ENCODE measurements around the gene CACNA2D2. TPM values are rescaled to one million over a fixed set of nuclear protein-coding genes. Genes with fewer than 3 reads are reported as not detected.
A peak's percentile ranks its signal among the peaks of the same experiment; 100 is the strongest.

The CACNA2D2 gene
- total and polyA plus RNA-seq, 8 donors: 15.4 to 86.6 (median 30.2) TPM

DNA sequence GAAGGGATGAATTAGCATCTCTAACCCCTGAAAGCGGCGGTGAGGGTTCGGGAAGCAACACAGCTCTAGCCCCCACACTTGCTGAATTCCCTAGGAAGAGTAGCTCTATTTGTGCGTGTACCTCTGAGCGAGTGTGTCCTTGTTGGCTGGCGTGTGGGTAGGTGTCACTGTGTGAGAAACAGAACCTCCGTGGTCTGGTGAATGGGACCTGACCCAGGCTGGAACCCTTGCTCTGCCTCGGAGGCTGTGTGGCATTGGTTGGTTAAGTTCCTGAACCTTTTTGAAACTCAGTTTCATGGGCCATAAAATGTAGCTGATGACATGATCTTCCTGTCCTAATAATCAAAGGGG is 143.7 kb downstream of the CACNA2D2 start:
- peaks cover 0 to 20% of the 10 kb centered on the region in 2 donors for H3K36me3 ChIP-seq
- intact Hi-C loops (cut with DNase I): no loop called here
- peaks cover 31 to 43% of the 10 kb centered on the region in 2 donors for H3K4me1 ChIP-seq
- no peak overlapping the region for H3K27ac ChIP-seq
- no peaks in the 10 kb centered on the region for H3K27me3 ChIP-seq
- ATAC-seq (peak; percentile 0), DNase-seq (no peak)
- H3K4me3 ChIP-seq: peak overlapping the region in 1 of 2 donors; percentile 74
- TF ChIP-seq, protein P1, sequence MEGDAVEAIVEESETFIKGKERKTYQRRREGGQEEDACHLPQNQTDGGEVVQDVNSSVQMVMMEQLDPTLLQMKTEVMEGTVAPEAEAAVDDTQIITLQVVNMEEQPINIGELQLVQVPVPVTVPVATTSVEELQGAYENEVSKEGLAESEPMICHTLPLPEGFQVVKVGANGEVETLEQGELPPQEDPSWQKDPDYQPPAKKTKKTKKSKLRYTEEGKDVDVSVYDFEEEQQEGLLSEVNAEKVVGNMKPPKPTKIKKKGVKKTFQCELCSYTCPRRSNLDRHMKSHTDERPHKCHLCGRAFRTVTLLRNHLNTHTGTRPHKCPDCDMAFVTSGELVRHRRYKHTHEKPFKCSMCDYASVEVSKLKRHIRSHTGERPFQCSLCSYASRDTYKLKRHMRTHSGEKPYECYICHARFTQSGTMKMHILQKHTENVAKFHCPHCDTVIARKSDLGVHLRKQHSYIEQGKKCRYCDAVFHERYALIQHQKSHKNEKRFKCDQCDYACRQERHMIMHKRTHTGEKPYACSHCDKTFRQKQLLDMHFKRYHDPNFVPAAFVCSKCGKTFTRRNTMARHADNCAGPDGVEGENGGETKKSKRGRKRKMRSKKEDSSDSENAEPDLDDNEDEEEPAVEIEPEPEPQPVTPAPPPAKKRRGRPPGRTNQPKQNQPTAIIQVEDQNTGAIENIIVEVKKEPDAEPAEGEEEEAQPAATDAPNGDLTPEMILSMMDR (IDR thresholded peaks at IDR 0.05): no peak
- no peaks in the 10 kb centered on the region for H3K9me3 ChIP-seq

DNA sequence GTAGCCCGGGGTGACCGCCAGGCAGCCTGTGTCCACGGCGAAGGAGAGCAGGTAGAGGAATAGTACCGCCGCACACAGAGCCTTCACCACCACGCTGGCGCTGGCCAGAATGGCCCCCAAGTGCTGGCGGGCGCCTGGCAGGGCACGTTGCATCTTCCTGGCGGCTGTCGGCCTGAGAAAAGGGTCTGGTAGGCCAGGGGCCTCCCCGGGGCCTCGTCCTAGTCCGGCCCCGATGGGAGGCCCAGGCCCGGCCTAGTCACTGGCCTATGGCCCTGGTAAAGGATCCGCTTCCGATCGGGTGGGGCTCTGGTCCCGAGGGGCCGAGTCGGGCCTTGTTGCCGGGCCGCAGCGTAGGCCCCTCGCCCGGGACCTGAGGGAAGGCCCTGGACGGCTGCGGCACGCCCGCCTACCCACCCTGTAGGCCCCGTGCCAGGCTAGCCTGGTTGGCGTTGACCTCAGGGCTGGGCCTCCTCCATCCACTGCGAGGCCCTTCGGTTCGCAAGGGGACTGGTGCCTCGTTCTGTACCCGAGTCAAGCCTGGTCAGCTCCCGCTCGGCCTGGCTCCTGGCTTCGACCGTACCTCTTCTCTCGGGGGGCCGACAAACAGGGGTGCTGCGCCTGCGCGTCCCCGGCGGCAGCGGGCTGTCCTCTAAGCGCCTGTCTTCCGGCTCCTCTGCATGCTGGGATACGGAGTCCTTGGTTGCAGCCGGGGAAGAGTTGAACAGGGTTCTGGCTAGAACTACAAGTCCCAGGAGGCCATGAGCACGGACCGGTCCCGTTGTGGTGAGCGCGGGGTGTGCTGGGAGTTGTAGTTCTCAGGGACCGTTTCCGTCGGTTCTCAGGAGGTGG is 144.3 kb downstream of the CACNA2D2 start, which contains the start of gene TMEM115:
TSS of gene TMEM115 (minus strand) at position 611 of the 849 bp plus-strand sequence. CDS start at position 153, 458 bp downstream.
- DNase-seq (peak; percentile 95 to 99 (median 98)), ATAC-seq (peak; percentile 97)
- peaks cover 31 to 41% of the 10 kb centered on the region in 2 donors for H3K4me1 ChIP-seq

DNA sequence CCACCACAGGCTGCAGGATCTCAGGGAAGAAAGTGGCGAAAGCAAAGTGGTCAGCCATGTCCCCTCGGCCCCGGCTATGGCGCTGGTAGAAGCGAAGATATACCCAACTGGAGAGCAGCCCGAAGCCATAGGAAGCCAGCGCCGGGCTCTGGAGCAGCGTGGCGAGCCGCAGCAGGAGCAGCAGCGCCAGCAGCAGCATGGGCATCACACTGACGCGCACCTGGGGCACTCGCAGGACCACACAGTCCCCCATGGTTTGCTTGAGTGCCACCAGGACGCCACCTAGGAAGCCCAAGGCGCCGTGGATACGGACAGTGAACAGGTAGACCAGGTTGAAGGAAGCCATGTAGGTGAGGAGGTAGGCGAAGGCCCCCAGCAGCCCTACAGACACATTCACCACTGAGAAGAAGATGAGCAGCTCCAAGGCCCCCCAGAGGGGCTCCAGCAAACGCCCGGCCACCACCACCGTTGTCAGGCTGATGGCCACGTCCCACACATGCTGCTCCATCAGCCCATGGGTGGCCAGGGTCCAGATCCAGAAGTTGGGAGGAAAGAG is 145.0 kb downstream of the CACNA2D2 start:
- H3K36me3 ChIP-seq: peaks cover 4 to 33% of the 10 kb centered on the region in 2 donors
- intact Hi-C loops (cut with DNase I): no loop called here
- H3K27ac ChIP-seq: peak overlapping the region; percentile 82 to 84
- ATAC-seq: no peak
- H3K27me3 ChIP-seq: no peaks in the 10 kb centered on the region
- TF ChIP-seq, protein P1 (IDR thresholded peaks at IDR 0.05): no peak
- no peaks in the 10 kb centered on the region for H3K9me3 ChIP-seq
- H3K4me3 ChIP-seq: peak overlapping the region; percentile 74 to 92
- peaks cover 31 to 48% of the 10 kb centered on the region in 2 donors for H3K4me1 ChIP-seq
- peak in 1 of 4 donors; percentile 80 for DNase-seq

More for the DNA sequence above, 144.3 kb downstream of the CACNA2D2 start, which contains the start of gene TMEM115:
- peak within 1 kb of the TSS; percentile 74 to 92 for H3K4me3 ChIP-seq
- intact Hi-C loops (cut with DNase I): no loop called here
- peak within 1 kb of the TSS; percentile 82 to 84 for H3K27ac ChIP-seq
- H3K27me3 ChIP-seq: no peaks in the 10 kb centered on the region
- no peaks in the 10 kb centered on the region for H3K9me3 ChIP-seq
- TF ChIP-seq, protein P1 (IDR thresholded peaks at IDR 0.05): no peak
- H3K36me3 ChIP-seq: peaks cover 4 to 26% of the 10 kb centered on the region in 2 donors

DNA sequence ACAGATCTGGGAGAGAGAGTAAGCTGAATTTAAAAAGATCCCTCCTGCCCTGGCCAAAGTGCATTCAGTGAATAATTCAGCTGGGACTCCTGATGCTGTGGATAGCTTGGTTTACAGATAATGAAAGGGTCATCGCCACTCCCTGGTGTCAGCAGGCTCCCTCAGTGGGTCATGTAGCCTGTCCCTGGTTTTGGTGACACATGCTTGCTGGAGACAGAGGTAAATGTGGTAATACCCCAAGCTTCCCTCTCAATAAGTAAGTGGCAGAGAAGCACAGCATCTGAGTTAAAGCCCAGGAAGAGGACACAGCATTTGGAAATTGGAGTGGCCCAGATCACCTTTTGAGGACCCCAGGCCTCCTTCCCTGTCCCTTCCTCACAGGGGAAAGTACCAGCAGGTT is 146.0 kb downstream of the CACNA2D2 start:
- DNase-seq (no peak), ATAC-seq (no peak)
- Histone ChIP-seq H3K4me1 (peaks cover 31 to 57% of the 10 kb centered on the region in 2 donors), H3K27me3 (no peaks in the 10 kb centered on the region), H3K4me3 (peak overlapping the region in 1 of 2 donors; percentile 74), H3K36me3 (peaks cover 4 to 42% of the 10 kb centered on the region in 2 donors), H3K27ac (peak overlapping the region in 1 of 2 donors; percentile 18), H3K9me3 (no peaks in the 10 kb centered on the region)
- intact Hi-C loops (cut with DNase I): no loop called here
- TF ChIP-seq, protein P1 (IDR thresholded peaks at IDR 0.05): no peak

DNA sequence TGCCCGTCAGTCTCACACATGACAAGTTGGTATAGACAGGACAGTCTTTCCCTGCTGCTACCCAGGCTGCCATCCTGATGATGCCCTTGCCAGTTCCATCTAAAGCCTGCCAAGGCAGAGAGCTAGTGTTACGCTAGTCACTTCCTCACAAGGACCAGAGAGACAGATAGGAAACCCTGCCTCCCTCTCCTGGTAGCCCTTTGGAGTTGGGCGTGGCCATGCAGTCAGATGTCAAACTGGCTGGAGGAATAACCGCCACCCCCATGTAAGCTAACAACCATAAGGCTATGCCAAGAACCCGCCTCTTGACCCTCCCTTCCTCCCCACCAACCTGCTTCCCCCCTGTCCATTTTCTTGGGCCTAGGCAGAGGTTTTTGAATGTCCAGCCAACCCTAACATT is 146.9 kb downstream of the CACNA2D2 start:
- Histone ChIP-seq H3K9me3 (no peaks in the 10 kb centered on the region), H3K27me3 (no peaks in the 10 kb centered on the region), H3K36me3 (peaks cover 4 to 42% of the 10 kb centered on the region in 2 donors), H3K4me1 (peaks cover 33 to 65% of the 10 kb centered on the region in 2 donors), H3K27ac (peak overlapping the region in 1 of 2 donors; percentile 18), H3K4me3 (peak overlapping the region in 1 of 2 donors; percentile 74)
- intact Hi-C loops (cut with DNase I): no loop called here
- TF ChIP-seq, protein P1 (IDR thresholded peaks at IDR 0.05): no peak
- DNase-seq (peak in 1 of 4 donors; percentile 57), ATAC-seq (peak; percentile 13)
